ENCODE data around the gene GXYLT1.
"Not testable (repeated sequence)": the region's sequence is repeated elsewhere in the genome, so short reads cannot be mapped to it uniquely, and the experiment has no call there.

GXYLT1 gene, protein sequence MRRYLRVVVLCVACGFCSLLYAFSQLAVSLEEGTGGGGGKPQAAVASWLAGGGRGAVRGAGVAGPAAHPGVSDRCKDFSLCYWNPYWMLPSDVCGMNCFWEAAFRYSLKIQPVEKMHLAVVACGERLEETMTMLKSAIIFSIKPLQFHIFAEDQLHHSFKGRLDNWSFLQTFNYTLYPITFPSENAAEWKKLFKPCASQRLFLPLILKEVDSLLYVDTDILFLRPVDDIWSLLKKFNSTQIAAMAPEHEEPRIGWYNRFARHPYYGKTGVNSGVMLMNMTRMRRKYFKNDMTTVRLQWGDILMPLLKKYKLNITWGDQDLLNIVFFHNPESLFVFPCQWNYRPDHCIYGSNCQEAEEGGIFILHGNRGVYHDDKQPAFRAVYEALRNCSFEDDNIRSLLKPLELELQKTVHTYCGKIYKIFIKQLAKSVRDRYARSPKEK

DNA sequence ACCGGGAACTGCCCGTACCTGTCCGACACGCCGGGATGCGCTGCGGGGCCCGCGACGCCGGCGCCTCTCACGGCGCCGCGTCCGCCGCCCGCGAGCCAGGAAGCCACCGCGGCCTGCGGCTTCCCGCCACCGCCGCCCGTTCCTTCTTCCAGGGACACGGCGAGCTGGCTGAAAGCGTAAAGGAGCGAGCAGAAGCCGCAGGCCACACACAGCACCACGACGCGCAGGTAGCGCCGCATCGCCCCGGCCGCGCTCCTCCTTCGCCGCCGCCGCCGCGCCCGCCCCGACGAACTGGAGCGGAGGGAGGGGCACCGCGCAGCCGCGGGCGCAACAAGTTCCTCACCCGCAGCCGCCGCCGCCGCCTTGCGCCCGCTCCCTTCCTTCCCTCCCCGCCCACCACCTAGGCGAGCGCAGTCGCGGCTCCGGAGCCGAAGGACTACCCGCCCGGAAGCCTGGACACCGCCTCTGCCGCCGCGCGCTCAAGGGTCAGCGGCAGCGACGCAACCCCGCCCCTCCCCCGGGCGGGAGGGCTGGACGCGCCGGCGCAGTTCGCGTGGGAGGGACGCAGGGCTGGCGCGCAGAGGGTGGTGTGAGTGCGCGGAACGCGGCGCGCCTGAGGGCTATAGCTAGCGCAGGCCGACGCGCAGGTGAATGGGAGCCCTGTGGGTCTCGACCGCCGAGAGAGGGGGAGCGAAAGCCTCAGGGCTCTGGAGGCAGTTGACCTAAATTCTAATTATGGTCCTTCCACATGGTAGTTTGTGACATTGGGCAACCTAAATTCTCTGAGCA, at the start of gene GXYLT1:
Gene GXYLT1 (minus strand): TSS at position 467 of the 789 bp plus-strand sequence. CDS start 228 bp downstream, at position 239.
- peak; percentile 18 to 69 for DNase-seq (ENCODE audit: extremely low read depth in 1 of 2, low read depth in 1 of 2)

DNA sequence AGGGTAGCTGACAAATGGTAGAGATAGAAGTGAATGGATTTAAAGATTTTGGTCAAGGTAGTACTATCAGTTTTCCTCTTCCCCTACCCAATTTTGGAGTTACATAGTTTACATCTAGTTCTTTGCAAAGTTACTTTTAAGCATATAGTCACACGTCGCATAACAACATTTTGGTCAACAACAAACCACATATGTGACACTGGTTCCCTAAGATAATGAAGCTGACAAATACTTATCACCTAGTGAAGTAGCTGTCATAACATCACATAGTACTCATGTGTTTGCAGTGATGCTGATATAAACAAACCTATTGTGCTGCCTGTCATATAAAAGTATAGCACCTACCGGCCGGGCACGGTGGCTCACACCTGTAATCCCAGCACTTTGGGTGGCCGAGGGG, 48.0 kb upstream of the GXYLT1 start:
- DNase-seq (ENCODE audit: extremely low read depth in 1 of 2, low read depth in 1 of 2): no peak

DNA sequence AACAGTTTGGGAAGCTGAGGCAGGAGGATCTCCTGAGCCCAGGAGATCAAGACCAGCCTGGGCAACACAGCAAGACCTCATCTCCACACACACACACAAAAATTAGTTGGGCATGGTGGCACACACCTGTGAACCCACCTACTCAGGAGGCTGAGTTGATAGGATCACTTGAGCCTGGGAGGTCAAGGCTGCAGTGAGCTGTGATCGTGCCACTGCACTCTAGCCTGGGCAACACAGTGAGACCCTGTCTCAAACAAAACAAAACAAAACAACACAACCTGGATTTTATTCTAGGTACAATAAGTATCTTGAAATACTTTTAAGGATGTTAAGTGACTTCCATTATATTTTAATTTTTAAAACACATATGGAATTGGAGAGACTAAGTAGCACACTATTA, 47.6 kb upstream of the GXYLT1 start:
- no peak for DNase-seq (ENCODE audit: extremely low read depth in 1 of 2, low read depth in 1 of 2)

DNA sequence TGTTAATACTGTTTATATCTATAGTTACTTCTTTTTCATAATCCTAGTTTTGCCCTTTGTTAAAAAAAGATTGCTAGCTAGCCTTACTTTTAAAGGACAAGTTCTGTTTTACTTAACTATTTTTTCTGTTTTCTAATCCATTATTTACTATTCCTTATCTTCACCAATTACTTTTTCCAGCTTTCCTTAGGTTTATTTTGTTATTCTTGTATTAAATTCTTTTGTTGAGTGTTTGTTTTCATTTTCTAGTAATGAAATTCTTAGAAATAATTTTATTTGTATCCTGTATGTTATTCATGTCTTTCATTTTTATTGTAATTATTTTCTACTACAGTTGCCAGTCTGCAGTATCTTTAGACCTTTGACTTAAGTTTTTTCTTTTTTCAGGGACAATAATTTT, 45.7 kb upstream of the GXYLT1 start:
- no peak for DNase-seq (ENCODE audit: extremely low read depth in 1 of 2, low read depth in 1 of 2)

DNA sequence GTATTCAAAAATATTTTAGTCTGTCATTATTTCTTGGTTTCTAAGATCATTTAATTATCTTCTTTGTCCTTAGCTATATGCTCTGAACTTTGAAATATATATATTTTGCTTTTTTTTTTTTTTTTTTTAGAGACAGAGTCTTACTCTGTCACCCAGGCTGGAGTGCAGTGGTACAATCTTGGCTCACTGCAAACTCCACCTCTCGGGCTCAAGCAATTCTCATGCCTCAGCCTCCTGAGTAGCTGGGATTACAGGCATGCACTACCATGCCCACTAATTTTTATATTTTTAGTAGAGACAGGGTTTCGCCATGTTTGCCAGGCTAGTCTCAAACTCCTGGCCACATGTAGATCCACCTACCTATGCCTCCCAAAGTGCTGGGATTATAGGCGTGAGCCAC, 43.6 kb upstream of the GXYLT1 start:
- DNase-seq (ENCODE audit: extremely low read depth in 1 of 2, low read depth in 1 of 2): not testable (repeated sequence)

DNA sequence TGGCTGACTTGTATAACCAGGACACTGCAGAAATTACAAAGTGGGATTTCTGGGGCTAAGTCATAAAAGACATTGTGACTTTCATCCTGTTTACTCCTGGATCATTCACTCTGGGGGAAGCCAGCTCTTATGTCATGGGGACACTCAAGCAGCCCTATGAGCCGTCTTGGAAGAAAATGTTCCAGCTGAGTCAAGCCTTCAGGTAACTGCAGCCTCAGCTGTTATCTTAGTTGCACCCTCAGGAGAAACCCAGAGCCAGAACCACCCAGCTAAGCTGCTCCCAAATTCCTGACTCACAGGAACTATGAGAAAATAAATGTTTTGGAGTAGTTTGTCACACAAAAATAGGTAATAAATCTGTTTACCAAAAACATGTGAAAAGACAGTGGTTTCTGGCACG, 43.1 kb upstream of the GXYLT1 start:
- DNase-seq (ENCODE audit: extremely low read depth in 1 of 2, low read depth in 1 of 2): no peak

DNA sequence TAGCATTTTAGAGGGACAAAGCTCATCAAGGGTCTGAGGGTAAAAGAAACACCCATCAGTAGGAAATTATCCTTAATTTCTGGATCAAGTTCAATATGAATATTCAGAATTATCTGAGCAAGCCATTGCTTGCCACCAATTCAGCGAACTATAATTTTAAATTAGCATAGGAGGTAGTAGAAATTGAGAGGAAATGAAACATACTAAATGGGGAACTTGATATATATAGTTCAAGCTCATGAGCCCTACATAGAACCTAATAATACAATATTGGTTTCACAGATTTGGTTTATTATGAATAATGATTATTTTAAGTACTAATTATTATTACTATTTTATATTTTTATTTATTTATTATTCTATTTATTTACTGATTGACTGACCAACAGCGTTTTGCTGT, 42.1 kb upstream of the GXYLT1 start:
- no peak for DNase-seq (ENCODE audit: extremely low read depth in 1 of 2, low read depth in 1 of 2)

DNA sequence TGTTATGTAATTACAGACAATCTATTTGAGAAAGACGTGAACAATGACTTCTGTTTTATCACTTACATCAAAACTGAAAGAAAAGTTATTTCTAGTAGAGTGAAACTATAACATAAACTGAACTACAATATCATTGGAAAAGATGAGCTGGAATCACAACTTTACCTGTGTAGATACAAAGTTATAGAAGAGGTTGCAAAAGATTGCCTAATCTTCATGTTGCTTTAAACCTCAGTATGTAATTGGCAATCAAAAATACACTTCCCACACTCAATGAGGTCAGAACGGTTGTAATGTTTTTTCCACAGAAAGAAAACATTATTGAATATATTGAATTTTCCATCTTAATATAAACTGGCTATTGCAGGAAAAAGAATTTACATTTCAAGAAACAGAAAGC, 37.7 kb upstream of the GXYLT1 start:
- DNase-seq (ENCODE audit: extremely low read depth in 1 of 2, low read depth in 1 of 2): no peak

DNA sequence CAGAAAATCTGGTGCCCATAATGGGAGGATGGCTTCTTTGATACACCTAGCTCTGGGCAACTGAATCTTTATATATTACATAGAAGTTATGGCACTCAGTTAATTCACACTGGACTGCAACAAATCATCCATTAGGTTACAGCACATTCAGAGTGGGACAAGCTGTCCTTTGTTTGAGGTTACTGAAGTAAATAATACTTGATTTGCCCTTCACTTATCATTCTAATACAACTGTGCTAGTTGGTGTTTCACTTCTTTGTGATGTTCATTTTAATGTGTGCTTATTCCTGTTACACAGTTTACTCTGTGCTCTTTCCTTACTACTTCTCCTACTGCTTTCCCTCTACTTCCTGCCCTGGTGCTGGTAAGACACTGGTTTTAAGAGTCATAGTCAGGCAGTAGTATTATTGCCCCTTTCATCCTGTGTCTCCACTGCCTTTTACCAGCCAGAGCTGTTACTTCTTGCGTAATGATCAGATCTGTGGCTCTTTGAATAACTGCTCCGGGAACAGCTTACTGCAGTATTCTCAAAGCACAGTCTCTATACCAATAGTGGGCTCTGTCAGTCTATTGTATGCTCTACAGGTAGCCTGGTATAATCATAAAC, 36.4 kb upstream of the GXYLT1 start:
- DNase-seq (ENCODE audit: extremely low read depth in 1 of 2, low read depth in 1 of 2): no peak

DNA sequence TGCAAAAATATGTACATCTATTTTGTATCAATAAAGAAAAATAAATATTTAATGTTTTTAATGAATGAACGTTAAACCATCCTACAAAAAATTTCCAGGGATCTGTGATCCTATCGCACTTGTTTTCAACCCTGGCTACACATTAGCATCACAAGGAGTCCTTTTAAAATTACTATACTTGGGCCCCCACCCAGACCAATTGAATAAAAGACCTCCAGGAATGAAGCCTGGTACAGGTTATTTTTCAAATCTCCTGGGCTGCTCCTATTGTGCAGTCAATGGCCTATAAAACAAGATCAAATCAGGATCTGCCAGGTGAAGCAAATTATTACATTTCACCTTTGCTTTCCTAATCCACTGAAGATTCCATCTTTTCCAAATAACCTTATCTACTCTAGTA, 33.4 kb upstream of the GXYLT1 start:
- DNase-seq (ENCODE audit: extremely low read depth in 1 of 2, low read depth in 1 of 2): no peak

DNA sequence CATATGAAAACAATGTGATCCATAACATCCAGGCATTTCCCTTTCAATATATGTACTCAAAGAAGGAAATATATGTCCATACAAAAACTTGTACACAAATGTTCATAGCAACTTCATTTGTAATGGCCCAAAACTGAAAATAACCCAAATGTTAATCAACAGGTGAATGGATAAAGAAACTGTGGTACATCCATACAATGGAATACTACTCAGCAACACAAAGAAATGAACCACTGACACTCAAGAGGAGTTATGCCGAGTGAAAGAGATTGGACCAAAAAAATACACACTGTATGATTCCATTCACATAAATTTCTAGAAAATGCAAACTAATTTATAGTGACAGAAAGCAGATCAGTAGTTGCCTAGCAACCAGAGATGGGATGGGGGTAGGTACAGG, 30.3 kb upstream of the GXYLT1 start:
- no peak for DNase-seq (ENCODE audit: extremely low read depth in 1 of 2, low read depth in 1 of 2)

DNA sequence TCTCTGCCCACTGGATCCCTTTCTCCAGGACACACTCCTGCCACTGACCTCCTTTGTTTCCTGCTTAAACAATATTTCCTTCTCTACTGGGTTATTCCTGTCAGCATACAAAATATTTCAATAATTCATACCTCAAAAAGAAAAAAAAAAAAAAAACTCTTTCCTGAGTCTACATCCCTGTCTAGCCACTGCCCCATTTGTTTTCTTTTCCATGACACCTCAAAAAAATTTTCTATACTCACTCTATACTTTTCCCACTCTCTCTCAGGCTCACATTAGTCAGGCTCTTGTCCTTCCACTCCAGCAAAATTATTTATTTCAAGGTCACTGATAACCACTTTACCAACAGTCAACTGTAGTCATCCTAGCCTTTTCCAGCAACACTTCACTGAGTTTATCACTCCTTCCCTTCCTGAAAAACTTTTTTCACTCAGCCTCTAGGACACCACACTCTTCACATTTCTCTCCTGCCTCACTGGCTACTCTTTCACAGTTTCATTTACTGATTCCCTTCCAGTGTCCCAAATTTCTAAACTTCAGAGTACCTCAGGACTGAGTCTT, 29.4 kb upstream of the GXYLT1 start:
- DNase-seq (ENCODE audit: extremely low read depth in 1 of 2, low read depth in 1 of 2): no peak

DNA sequence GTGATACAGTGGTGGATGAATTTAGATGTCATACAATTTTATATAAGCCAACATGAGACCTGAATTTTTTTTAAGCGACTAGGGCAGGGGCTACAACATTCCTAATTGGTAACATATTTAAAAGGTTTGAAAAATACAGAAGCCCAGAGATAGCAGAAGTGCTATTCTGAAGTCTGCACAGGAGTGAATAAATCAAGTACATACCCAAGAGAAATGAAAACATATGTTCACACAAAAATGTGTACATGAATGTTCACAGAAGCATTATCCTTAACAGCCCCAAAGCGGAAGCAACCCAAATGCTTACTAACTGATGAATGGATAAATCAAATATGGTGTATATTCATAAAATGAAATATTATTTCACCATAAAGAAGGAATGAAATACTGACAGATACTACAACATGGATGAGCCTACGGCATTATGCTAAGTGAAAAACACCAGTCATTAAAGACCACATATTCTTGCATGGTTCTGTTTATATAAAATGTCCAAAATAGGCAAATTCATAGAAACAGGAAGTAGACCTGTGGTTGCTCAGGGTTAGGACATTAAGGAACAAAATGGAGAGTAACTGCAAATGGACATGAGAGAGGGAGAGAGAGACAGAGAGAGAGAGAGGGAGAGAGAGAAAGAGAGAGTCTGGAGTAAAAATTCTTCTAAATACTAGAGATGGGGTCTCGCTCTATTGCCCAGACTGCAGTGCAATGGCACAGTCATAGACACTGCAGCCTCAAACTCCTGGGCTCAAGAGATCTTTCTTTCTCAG, 28.0 kb upstream of the GXYLT1 start:
- no peak for DNase-seq (ENCODE audit: extremely low read depth in 1 of 2, low read depth in 1 of 2)

DNA sequence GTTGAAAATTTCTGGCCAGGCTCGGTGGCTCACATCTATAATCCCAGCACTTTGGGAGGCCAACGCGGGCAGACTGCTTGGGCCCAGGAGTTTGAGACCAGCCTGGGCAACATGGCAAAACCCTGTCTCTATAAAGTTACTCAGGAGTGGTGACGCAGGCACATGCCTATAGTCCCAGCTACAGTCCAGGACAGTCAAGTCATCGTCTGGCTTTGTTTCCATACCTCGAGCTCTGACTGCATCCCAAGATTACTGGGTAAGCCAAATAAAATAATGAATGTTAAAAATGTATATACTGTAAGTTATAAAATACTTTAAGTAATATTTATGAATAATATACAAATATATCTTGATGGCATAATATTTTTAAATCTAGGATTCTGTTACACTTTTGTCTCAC, 23.0 kb upstream of the GXYLT1 start:
- no peak for DNase-seq (ENCODE audit: extremely low read depth in 1 of 2, low read depth in 1 of 2)

DNA sequence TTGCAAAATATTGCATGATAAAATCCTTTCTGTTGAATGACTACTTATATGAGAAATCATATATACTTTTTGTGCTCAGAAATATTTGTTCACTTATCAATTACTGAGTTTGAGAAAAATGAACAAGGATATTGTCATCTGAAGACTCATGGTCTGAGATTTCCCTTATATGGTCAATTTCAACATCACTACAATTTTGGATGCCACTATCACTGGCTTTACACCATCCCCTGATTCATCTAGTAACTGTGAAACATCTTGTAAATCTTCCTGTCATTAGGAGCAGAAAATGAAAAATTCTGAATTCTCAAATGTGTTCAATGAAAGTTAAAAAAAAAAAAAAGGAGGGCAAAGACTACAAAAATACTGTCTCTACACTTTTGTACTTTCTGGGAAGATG, 21.8 kb upstream of the GXYLT1 start:
- no peak for DNase-seq (ENCODE audit: extremely low read depth in 1 of 2, low read depth in 1 of 2)

DNA sequence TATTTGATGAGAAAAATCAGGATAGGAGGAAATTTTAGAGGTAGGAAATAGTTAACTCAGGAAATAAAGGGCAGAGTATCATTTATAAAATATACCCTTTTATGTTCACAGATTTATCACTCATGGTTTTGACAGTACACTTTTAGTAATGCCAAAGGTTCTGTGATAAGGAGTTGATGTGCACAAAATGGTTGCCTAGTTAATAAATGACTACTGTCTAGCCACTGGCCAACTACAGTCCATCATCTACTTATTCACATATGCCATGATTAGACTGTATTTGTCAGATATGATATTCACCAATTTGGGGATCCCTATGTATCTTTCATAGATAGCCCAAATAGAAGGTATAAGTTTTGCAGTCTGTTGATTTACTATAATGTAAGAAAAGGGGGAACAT, 19.2 kb upstream of the GXYLT1 start:
- no peak for DNase-seq (ENCODE audit: extremely low read depth in 1 of 2, low read depth in 1 of 2)

DNA sequence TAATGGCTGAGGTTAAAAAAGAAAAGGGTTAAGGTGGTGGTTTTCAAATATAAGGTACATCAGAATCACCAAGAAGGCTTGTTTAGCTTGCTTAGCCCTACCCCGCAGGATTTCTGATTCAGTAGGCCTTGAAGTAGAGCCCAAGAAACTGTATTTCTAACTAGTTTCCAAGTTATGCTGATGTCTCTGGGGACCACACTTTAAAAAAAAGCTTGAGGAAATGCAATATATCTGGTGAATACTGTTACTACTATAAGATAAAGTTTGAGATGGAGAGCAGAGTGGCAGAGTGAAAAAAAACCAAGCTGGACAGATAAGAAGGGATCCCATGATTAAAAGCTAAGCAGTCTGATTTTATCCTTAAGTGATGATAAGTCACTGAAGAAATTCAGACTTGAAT, 18.3 kb upstream of the GXYLT1 start:
- no peak for DNase-seq (ENCODE audit: extremely low read depth in 1 of 2, low read depth in 1 of 2)

DNA sequence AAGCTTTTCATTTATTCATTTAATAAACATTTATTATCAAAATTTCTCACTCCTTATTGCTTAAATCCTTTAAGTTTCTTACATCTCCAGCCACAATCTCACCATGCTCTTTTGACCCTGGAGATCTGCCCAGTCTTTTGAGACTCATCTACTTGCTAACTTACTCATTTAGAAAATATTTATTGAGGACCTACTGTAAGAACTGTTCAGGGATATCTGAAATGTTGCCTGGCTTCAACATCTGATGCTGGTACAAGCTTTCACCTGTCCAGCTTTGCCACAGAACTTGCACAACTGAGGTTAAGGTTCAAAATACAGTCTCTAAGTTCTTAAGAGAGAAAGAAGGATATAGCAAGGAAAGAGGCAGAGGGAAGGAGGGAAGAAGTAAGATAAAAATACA, 17.5 kb upstream of the GXYLT1 start:
- no peak for DNase-seq (ENCODE audit: extremely low read depth in 1 of 2, low read depth in 1 of 2)

DNA sequence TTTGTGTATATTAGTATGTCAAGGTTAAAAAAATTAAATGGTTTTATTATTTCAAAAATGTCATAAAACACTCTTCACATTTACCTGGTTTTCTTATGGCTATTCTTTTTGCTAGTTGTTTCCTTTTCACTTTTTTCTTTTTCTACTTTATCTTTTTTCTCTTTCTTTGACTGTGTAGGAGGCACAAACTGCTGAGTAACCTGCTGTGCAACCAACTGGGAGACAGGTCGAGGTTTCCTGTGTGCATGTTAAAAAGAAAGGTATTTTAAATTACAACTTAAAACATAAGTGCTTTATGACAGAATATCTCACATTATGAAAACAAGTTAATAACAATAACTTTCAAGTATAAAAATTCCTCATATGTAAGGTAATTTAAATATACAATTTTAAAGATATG, 16.9 kb upstream of the GXYLT1 start:
- DNase-seq (ENCODE audit: extremely low read depth in 1 of 2, low read depth in 1 of 2): no peak

DNA sequence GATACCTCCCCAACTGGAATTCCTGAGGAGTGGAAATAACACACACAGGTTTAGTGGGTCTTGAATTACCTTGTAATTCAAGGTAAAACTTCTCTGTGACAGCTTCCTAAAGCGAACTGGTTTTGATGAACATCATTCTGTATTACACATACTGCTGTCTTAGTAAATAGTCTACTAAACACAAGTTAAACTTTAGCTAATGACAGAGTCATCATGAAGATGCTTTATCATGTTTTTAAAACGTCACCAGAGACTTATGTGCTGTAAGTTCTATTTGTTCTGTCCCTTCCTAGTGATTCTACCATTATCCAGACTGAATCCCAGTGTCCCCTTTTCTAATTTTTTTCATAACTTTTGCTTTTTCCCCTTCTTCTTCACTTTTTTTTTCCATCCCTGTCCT, 11.6 kb upstream of the GXYLT1 start:
- DNase-seq (ENCODE audit: extremely low read depth in 1 of 2, low read depth in 1 of 2): no peak

Measured in activated CD8-positive, alpha-beta memory T cell treated with anti-CD3 and anti-CD28 coated beads for 1 hour (primary cell).